ENCODE data around the gene CARD9. TPM values are rescaled to one million over a fixed set of nuclear protein-coding genes. Genes with fewer than 3 reads are reported as not detected.

Gene CARD9
- total RNA-seq, 1 donor = 8.5 TPM

DNA sequence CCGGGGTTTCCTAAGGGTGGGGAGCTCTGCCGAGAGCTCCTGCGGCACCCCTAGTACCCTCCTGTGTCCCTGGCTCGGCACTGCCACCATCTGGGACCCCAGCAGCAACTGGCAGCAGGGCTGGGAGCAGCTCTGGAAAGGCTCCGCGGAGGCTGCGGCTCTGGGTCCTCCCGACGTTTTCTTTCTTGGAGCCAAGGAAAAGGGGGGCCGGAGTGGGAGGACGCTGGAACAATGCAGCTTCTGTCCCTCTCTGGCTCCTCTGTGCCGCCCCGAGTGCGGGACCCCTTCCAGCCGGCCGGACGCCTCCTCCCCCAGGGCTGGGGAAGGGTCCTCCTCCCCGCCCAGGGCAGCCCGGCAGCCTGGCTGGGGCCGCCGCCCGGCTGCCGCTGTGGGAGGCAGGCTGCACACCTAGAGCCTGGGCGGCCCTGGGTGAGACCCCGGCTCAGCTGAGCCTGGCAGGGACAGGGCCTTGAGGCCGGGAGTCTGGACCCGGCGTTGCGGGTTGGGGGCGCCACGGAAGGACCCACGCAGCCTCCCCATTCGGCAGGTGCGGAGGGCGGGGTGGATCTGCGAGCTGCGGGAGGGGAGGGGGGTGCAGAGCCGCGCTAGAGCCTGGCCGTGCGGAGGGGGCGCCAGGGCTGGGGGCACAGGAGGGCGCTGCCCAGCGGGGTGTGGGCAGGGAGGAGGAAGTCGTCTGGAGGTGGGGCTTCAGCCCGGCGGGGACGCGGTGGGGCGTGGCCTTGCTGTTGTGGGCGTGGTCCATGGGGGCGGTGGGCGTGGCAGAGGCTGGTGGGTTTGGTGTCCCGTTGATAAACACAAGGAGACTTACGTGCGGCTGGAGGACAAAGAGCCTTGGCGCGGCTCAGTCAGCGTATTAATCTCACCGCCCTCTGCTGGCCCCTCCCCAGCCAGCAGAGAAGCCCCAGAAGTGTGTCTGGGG is 31.0 kb downstream of the CARD9 start:
- no peaks in the 10 kb centered on the region for H3K27me3 ChIP-seq (ENCODE audit: insufficient read depth, low read length)
- no peaks in the 10 kb centered on the region for H3K9me3 ChIP-seq (ENCODE audit: low read depth, low read length)
- H3K4me1 ChIP-seq (ENCODE audit: insufficient read depth, low read length) = no peaks in the 10 kb centered on the region
- no peak overlapping the region for H3K4me3 ChIP-seq (ENCODE audit: low read length)

- Histone ChIP-seq H3K27me3 (ENCODE audit: insufficient read depth, low read length) (no peaks in the 10 kb centered on the region), H3K4me3 (ENCODE audit: low read length) (no peak overlapping the region), H3K4me1 (ENCODE audit: insufficient read depth, low read length) (no peaks in the 10 kb centered on the region), H3K9me3 (ENCODE audit: low read depth, low read length) (no peaks in the 10 kb centered on the region)
Observed at GRCh38 chr9:136341769-136342168, 31.7 kb downstream of the CARD9 start.

- Histone ChIP-seq H3K9me3 (ENCODE audit: low read depth, low read length) (no peaks in the 10 kb centered on the region), H3K4me1 (ENCODE audit: insufficient read depth, low read length) (no peaks in the 10 kb centered on the region), H3K4me3 (ENCODE audit: low read length) (no peak overlapping the region), H3K27me3 (ENCODE audit: insufficient read depth, low read length) (no peaks in the 10 kb centered on the region)
Observed at GRCh38 chr9:136341042-136341655, 32.3 kb downstream of the CARD9 start.

DNA sequence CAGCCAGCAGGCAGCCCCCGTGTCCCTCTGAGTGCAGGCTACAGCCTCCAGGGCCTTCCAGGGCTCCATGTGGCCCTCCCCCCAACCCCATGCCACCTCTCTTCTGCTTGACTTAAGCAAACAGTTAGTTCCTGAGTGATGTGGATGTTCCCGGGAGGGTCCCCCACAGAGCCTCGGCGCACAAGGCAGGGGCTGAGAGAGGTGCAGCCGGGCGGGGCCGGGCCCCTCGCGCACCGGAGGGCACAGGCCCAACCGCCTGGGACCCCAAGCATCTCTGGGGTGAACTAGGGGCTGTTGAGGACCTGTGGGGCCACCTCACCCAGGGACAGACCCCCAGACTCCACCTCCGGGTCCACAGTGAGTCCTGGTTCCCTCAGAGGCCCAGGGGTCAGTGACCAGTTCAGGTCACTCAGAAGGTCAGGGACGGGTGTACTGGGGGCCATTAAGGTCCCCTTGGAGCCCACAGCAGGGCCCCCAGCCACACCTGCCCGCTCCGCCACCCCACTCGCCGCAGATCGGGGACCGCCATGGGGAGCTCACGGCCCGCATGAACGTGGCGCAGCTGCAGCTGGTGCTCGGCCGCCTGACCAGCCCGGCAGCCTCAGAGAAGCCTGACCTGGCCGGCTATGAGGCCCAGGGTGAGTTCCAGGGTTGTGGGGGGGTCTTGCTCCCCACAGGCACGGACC is 33.0 kb downstream of the CARD9 start:
- H3K4me3 ChIP-seq (ENCODE audit: low read length) = no peak overlapping the region
- no peaks in the 10 kb centered on the region for H3K9me3 ChIP-seq (ENCODE audit: low read depth, low read length)
- H3K4me1 ChIP-seq (ENCODE audit: insufficient read depth, low read length) = no peaks in the 10 kb centered on the region
- H3K27me3 ChIP-seq (ENCODE audit: insufficient read depth, low read length) = no peaks in the 10 kb centered on the region

- no peak overlapping the region for H3K4me3 ChIP-seq (ENCODE audit: low read length)
- no peaks in the 10 kb centered on the region for H3K4me1 ChIP-seq (ENCODE audit: insufficient read depth, low read length)
- H3K9me3 ChIP-seq (ENCODE audit: low read depth, low read length) = no peaks in the 10 kb centered on the region
- H3K27me3 ChIP-seq (ENCODE audit: insufficient read depth, low read length) = no peaks in the 10 kb centered on the region
Observed at GRCh38 chr9:136339958-136340310, 33.5 kb downstream of the CARD9 start.

DNA sequence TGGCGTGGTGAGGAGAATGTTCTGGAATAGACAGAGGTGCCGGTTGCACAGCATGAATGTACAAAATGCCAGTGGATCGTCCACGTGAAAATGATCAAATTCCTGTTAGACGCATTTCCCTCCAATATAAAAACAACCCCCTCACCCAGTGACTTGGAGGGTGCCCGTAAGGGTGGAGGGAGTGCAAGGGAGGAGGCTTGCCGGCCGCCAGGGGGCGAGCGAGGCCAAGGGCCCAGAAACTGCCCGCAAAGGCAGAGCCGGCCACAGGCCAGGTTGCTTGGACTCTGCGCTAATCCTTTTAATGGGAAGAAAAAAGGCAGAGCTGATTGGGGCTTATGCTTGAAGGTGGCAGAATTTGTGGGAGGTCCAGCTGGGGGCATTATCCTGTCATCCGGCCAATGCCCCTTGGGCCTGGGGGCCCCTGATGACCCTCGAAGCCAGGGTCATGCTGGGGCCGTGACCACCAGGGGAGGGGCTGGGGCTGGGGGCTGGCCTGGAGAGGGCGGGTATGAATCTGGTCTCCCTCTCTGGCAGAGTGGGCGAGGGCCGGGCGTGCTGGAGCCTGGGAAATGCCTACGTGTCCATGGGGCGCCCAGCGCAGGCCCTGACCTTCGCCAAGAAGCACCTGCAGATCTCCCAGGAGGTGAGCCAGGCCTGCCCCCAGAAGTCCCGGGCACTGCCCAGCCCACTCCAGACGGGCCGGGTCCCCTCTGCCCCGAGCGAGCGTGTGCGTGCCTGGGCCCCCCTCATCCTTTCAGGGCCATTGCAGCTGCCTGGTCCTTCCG is 34.1 kb downstream of the CARD9 start:
- Histone ChIP-seq H3K9me3 (ENCODE audit: low read depth, low read length) (no peaks in the 10 kb centered on the region), H3K27me3 (ENCODE audit: insufficient read depth, low read length) (no peaks in the 10 kb centered on the region), H3K4me1 (ENCODE audit: insufficient read depth, low read length) (no peaks in the 10 kb centered on the region), H3K4me3 (ENCODE audit: low read length) (no peak overlapping the region)

GRCh38 chr9:136338511-136338910 is 35.0 kb downstream of the CARD9 start:
- no peaks in the 10 kb centered on the region for H3K9me3 ChIP-seq (ENCODE audit: low read depth, low read length)
- H3K4me1 ChIP-seq (ENCODE audit: insufficient read depth, low read length) = no peaks in the 10 kb centered on the region
- no peak overlapping the region for H3K4me3 ChIP-seq (ENCODE audit: low read length)
- no peaks in the 10 kb centered on the region for H3K27me3 ChIP-seq (ENCODE audit: insufficient read depth, low read length)

DNA sequence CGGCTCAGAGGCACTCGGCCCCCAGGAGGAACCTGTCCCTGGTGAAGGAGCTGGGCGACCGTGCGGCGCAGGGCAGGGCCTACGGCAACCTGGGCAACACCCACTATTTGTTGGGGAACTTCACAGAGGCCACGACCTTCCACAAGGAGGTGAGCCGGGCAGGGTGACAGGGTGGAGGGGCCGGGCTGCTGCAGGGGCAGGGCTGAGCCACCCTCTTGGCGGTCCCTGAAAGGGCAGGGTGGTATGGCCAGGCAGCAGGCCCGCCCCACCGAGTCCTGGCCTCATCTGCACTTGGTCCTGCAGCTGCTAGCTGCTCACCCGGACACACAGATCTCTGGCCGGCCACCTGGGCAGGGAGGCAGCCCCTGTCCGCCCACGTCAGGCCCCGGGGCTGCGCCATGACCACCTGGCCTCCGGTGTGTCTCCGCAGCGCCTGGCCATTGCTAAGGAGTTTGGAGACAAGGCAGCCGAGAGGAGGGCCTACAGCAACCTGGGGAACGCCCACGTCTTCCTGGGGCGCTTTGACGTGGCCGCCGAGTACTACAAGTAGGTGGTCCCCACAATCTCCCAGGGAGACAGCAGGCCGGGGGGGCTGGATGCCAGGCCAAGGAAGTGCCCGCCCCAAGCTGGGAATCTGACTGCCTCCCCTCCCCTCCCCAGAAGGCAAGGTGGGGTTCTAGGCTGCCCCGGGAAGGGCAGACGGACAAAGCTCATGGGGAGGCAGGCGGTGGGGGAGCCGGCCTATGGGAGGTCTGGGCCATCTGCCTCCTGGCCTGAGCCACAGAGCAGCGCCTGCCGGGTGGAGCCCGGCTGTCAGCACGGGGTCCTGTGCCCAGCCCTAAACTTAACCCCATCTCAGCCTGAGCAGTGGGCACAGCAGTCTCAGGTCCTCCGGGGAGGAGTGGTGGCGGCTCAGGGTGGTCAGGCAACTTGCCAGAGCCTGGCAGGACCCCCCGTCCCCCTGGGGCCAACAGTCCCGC is 35.8 kb downstream of the CARD9 start:
- Histone ChIP-seq H3K4me3 (ENCODE audit: low read length) (no peak overlapping the region), H3K4me1 (ENCODE audit: insufficient read depth, low read length) (no peaks in the 10 kb centered on the region), H3K9me3 (ENCODE audit: low read depth, low read length) (no peaks in the 10 kb centered on the region), H3K27me3 (ENCODE audit: insufficient read depth, low read length) (no peaks in the 10 kb centered on the region)

GRCh38 chr9:136336881-136337280 is 36.6 kb downstream of the CARD9 start:
- Histone ChIP-seq H3K27me3 (ENCODE audit: insufficient read depth, low read length) (no peaks in the 10 kb centered on the region), H3K9me3 (ENCODE audit: low read depth, low read length) (no peaks in the 10 kb centered on the region), H3K4me1 (ENCODE audit: insufficient read depth, low read length) (no peaks in the 10 kb centered on the region), H3K4me3 (ENCODE audit: low read length) (no peak overlapping the region)

DNA sequence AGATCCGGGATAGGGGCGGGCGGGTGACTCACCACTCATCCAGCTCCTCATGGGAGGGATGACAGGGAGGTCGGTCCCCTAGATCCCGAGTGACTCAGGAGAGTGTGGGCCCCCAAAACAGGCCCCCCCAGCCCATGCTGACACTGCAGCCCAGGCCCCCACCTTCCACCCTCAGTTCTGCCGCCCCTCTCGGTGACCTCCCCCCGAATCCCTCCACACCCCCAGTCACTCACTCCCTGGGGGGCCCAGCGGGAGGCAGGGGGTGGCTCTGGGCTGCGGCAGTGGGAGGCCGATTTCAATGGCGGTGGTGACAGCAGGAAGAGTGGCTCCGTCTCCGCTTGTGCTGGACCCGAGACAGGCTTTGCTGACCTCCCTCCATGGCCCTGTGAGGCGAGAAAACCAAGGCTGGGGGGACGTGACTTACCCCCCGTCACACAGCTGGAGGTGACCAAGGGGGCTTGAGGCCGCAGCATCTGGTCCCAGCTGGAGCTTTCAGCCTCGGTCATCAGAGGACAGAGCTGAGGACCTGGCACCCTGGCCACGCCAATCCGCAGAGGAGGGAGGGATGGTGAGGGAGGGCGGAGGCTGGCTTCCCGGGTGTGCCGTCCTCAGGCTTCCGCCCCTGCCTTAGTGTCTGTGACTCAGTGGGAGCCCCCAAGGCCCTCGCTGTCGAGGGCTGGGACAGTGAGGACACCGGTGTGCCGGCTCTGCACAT is 37.2 kb downstream of the CARD9 start:
- no peaks in the 10 kb centered on the region for H3K9me3 ChIP-seq (ENCODE audit: low read depth, low read length)
- no peak overlapping the region for H3K4me3 ChIP-seq (ENCODE audit: low read length)
- H3K4me1 ChIP-seq (ENCODE audit: insufficient read depth, low read length) = no peaks in the 10 kb centered on the region
- no peaks in the 10 kb centered on the region for H3K27me3 ChIP-seq (ENCODE audit: insufficient read depth, low read length)

- H3K27me3 ChIP-seq (ENCODE audit: insufficient read depth, low read length) = no peaks in the 10 kb centered on the region
- H3K9me3 ChIP-seq (ENCODE audit: low read depth, low read length) = no peaks in the 10 kb centered on the region
- no peak overlapping the region for H3K4me3 ChIP-seq (ENCODE audit: low read length)
- H3K4me1 ChIP-seq (ENCODE audit: insufficient read depth, low read length) = no peaks in the 10 kb centered on the region
Observed at GRCh38 chr9:136335296-136336155, 37.9 kb downstream of the CARD9 start.

DNA sequence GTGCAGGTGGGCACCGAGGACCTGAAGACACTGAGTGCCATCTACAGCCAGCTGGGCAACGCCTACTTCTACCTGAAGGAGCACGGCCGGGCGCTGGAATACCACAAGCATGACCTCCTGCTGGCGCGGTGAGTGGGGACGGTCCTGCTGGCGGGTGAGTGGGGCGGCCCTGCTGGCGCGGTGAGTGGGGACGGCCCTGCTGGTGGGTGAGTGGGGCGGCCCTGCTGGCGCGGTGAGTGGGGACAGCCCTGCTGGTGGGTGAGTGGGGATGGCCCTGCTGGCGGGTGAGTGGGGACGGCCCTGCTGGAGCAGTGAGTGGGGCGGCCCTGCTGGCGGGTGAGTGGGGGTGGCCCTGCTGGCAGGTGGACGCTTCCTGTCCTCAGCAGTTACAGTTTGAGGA is 38.9 kb downstream of the CARD9 start:
- Histone ChIP-seq H3K4me1 (ENCODE audit: insufficient read depth, low read length) (no peaks in the 10 kb centered on the region), H3K4me3 (ENCODE audit: low read length) (no peak overlapping the region), H3K27me3 (ENCODE audit: insufficient read depth, low read length) (no peaks in the 10 kb centered on the region), H3K9me3 (ENCODE audit: low read depth, low read length) (no peaks in the 10 kb centered on the region)

GRCh38 chr9:136333486-136333885 is 40.0 kb downstream of the CARD9 start:
- peaks cover 5% of the 10 kb centered on the region for H3K4me1 ChIP-seq (ENCODE audit: insufficient read depth, low read length)
- no peaks in the 10 kb centered on the region for H3K27me3 ChIP-seq (ENCODE audit: insufficient read depth, low read length)
- no peaks in the 10 kb centered on the region for H3K9me3 ChIP-seq (ENCODE audit: low read depth, low read length)
- H3K4me3 ChIP-seq (ENCODE audit: low read length) = no peak overlapping the region

Data from mononuclear cell (primary cell).